Neural cell (in vitro differentiated cells): ENCODE results near the gene GIPC1. TPM values are rescaled to one million over a fixed set of nuclear protein-coding genes. Genes with fewer than 3 reads are reported as not detected.

Experiments used
- H2AFZ ChIP-seq: fragments of 200-600, 300-800 bp; sonication (generic), shearing (Covaris generic); 2 replicates; pipeline ENCODE4 v1.6.0; 2014; ENCODE audit warnings: low read depth, mild to moderate bottlenecking, antibody characterized with exemption, low read length, moderate library complexity
- H3F3A ChIP-seq: fragments of 200-600 bp; shearing (Covaris generic); 2 replicates; pipeline ENCODE4 v1.6.1; 2016; ENCODE audit warnings: mild to moderate bottlenecking, moderate library complexity, mixed read lengths, antibody characterized with exemption, low read length; ENCODE audit not compliant: insufficient read depth, poor library complexity, severe bottlenecking
- H3K27ac ChIP-seq: fragments of 200-600, 300-800 bp; sonication (generic), shearing (Covaris generic); 2 replicates; pipeline ENCODE4 v1.5.1; 2014; ENCODE audit warnings: mild to moderate bottlenecking, low read length, moderate library complexity
- H3K27me3 ChIP-seq: fragments of 300-800, 200-600 bp; sonication (generic), shearing (Covaris generic); 2 replicates; pipeline ENCODE4 v1.6.0; 2014; ENCODE audit warnings: mild to moderate bottlenecking, low read depth, low read length, moderate library complexity; ENCODE audit not compliant: insufficient read depth
- H3K36me3 ChIP-seq: fragments of 300-800, 200-600 bp; sonication (generic), shearing (Covaris generic); 2 replicates; pipeline ENCODE4 v1.5.1; 2014; ENCODE audit warnings: mild to moderate bottlenecking, antibody characterized with exemption, low read length, moderate library complexity; ENCODE audit not compliant: insufficient read depth
- H3K4me2 ChIP-seq: fragments of 300-800, 200-600 bp; sonication (generic), shearing (Covaris generic); 2 replicates; pipeline ENCODE4 v1.6.0; 2014; ENCODE audit warnings: mild to moderate bottlenecking, low read length
- H3K4me3 ChIP-seq: fragments of 300-800, 200-600 bp; sonication (generic), shearing (Covaris generic); 2 replicates; pipeline ENCODE4 v1.5.1; 2014; ENCODE audit warnings: mild to moderate bottlenecking, low read length, moderate library complexity
- H3K79me2 ChIP-seq: fragments of 200-600 bp; shearing (Covaris generic); replicated peaks from 2 replicates; pipeline ENCODE4 v1.6.0; 2014; ENCODE audit warnings: mild to moderate bottlenecking, low read length, moderate library complexity; ENCODE audit not compliant: insufficient read depth
- H3K9ac ChIP-seq: fragments of 300-800, 200-600 bp; sonication (generic), shearing (Covaris generic); 2 replicates; pipeline ENCODE4 v1.6.1; 2016; ENCODE audit warnings: mild to moderate bottlenecking, low read length, mixed read lengths
- H3K9me2 ChIP-seq: fragments of 200-600 bp; shearing (Covaris generic); 2 replicates; pipeline ENCODE4 v1.6.1; 2016; ENCODE audit warnings: mild to moderate bottlenecking, low read length, mixed read lengths; ENCODE audit not compliant: insufficient read depth
- H3K9me3 ChIP-seq: fragments of 200-600, 300-800 bp; sonication (generic), shearing (Covaris generic); 2 replicates; pipeline ENCODE4 v1.6.1; 2016; ENCODE audit warnings: mild to moderate bottlenecking, mixed run types, low read length, moderate library complexity, mixed read lengths
- H4K20me1 ChIP-seq: fragments of 200-600 bp; shearing (Covaris generic); 2 replicates; pipeline ENCODE4 v1.6.1; 2016; ENCODE audit warnings: mild to moderate bottlenecking, mixed run types; ENCODE audit not compliant: insufficient read depth
- CTCF ChIP-seq: fragments of 450-650 bp; IDR thresholded peaks from 2 replicates; pipeline ENCODE4 v1.5.1; 2014; ENCODE audit warnings: antibody characterized with exemption, mild to moderate bottlenecking, moderate library complexity; ENCODE audit not compliant: poor library complexity, severe bottlenecking
- EP300 ChIP-seq: fragments of 450-650 bp; conservative IDR thresholded peaks from 2 replicates; pipeline ENCODE4 v1.6.1; 2014; ENCODE audit warnings: antibody characterized with exemption, mild to moderate bottlenecking, moderate library complexity; ENCODE audit not compliant: poor library complexity, severe bottlenecking
- EZH2 ChIP-seq: fragments of 200-600, 300-800 bp; shearing (Covaris generic), sonication (generic); IDR thresholded peaks from 2 replicates; pipeline ENCODE4 v1.6.1; 2014; ENCODE audit warnings: antibody characterized with exemption, low read length, borderline replicate concordance, mild to moderate bottlenecking; ENCODE audit not compliant: insufficient read depth, poor library complexity, severe bottlenecking
- MXI1 ChIP-seq: fragments of 450-650 bp; conservative IDR thresholded peaks from 2 replicates; pipeline ENCODE4 v1.6.1; 2014; ENCODE audit warnings: antibody characterized with exemption, mild to moderate bottlenecking; ENCODE audit not compliant: poor library complexity, severe bottlenecking
- POLR2AphosphoS5 ChIP-seq: IDR thresholded peaks from 2 replicates; pipeline ENCODE4 v1.6.1; 2012
- RAD21 ChIP-seq: fragments of 450-650 bp; conservative IDR thresholded peaks from 2 replicates; pipeline ENCODE4 v1.6.1; 2014; ENCODE audit warnings: antibody characterized with exemption, mild to moderate bottlenecking, moderate library complexity
- REST ChIP-seq: IDR thresholded peaks from 2 replicates; pipeline ENCODE4 v1.6.1; 2012; ENCODE audit warnings: borderline replicate concordance
- SMC3 ChIP-seq: fragments of 450-650 bp; conservative IDR thresholded peaks from 2 replicates; pipeline ENCODE4 v1.6.1; 2014; ENCODE audit warnings: antibody characterized with exemption, mild to moderate bottlenecking, moderate library complexity; ENCODE audit not compliant: poor library complexity
- TAF1 ChIP-seq: IDR thresholded peaks from 2 replicates; pipeline ENCODE4 v1.6.1; 2012; ENCODE audit warnings: low read depth
- polyA plus RNA-seq: library from polyadenylated mRNA; depleted of rRNA; stranded (reverse); fragments of >200 nt; gene quantifications from 2 replicates; pipeline ENCODE4 v1.2.3, GENCODE V29; 2014

The GIPC1 gene
- polyA plus RNA-seq, 1 donor from 2014 or later = 128 TPM

DNA sequence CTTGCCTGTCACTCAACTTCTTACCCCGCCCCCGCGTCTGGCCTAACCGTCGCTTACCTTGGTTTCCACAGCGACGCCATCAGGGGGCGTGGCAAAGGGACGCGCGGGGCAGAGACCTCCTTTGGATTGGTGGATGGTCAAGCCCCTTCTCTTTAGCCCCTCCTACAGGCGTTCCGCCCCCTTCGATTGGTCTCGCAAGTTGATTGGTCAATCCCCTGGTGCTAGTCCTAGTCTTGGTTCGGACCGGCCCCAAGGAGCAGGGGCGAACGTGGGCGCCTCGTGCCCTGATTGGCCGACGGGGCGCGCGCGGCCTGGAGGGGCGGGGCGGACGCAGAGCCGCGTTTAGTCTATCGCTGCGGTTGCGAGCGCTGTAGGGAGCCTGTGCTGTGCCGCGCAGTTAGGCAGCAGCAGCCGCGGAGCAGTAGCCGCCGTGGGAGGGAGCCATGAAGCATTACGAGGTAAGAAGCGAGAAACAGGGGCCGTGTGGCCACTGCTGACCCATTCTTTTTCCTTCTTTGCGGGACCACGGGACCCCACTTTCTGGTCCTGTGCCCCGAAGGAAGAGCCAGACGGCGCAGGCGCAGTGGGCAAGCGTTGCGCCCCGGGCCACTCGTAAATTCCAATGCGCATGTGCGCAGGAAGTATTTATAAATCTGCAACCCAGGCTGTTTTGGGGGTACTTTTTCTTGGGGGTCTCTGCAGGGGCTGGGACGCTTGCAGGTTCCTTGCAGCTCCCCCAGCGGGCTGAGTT, 33.5 kb upstream of the GIPC1 start, which contains the start of gene TECR:
Gene TECR (plus strand): TSS at position 341 of the 751 bp plus-strand sequence. CDS start 103 bp downstream, at position 444.
- Histone ChIP-seq H3K27me3 (no peaks in the 10 kb centered on the region), H4K20me1 (no peaks in the 10 kb centered on the region), H3K9me2 (no peaks in the 10 kb centered on the region), H3F3A (no peaks in the 10 kb centered on the region), H3K4me3 (peak within 1 kb of the TSS; percentile 82), H3K27ac (peak within 1 kb of the TSS; percentile 76), H2AFZ (peak within 1 kb of the TSS; percentile 87), H3K9me3 (no peaks in the 10 kb centered on the region), H3K36me3 (no peaks in the 10 kb centered on the region), H3K9ac (peak within 1 kb of the TSS; percentile 68), H3K4me2 (peak within 1 kb of the TSS; percentile 93), H3K79me2 (peaks cover 18% of the 10 kb centered on the region)
- TF ChIP-seq EZH2 (no peak), POLR2AphosphoS5 (peak; percentile 98), REST (peak; percentile 93), EP300 (no peak), TAF1 (peak; percentile 97), MXI1 (peak; percentile 77), RAD21 (peak; percentile 8), SMC3 (peak; percentile 17), CTCF (no peak)

DNA sequence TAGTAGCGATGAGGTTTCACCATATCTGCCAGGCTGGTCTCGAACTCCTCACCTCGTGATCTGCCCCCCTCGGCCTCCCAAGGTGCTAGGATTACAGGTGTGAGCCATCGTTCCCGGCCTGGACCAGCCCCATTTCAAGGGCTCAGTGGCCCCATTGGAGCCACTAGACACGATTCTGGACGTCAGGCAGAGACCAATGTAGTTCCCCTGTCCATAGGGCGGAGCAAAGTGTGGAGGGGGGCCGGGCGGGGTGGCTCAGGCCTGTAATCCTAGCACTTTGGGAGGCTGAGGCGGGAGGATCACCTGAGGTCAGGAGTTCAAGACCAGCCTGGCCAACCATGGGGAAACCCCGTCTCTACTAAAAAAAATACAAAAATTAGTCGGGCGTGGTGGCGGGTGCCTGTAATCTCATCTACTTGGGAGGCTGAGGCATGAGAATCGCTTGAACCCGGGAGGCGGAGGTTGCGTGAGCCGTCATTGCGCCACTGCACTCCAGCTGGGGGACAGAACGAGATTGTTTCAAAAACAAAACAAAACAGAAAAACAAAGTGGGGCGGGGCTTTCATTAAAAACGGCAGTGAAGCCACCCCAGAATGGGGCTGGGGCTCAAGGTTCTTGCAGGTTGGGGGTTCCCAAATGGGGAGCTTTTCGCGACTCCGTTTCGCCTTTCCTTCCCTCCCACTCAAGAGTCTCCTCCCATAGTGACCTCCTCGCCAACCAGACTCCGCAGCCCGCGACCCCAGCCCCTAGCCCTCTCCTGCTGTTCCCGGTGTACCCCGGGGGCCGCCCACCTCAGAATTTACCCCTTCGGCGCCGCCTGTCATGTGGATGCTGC, 32.7 kb upstream of the GIPC1 start:
- H3K9me3 ChIP-seq = no peaks in the 10 kb centered on the region
- H3F3A ChIP-seq = no peaks in the 10 kb centered on the region
- H3K36me3 ChIP-seq = no peaks in the 10 kb centered on the region
- H3K9ac ChIP-seq = peak overlapping the region; percentile 68
- H3K4me3 ChIP-seq = peak overlapping the region; percentile 82
- peak overlapping the region; percentile 65 for H3K4me2 ChIP-seq
- peak overlapping the region; percentile 76 for H3K27ac ChIP-seq
- no peaks in the 10 kb centered on the region for H4K20me1 ChIP-seq
- peak overlapping the region; percentile 87 for H2AFZ ChIP-seq
- TF ChIP-seq EP300 = no peak
- TF ChIP-seq EZH2 = no peak
- no peak for TF ChIP-seq SMC3
- no peak for TF ChIP-seq POLR2AphosphoS5
- TF ChIP-seq TAF1 = no peak
- no peak for TF ChIP-seq CTCF
- no peak for TF ChIP-seq RAD21
- no peak for TF ChIP-seq REST
- TF ChIP-seq MXI1 = no peak
- H3K79me2 ChIP-seq = peaks cover 18% of the 10 kb centered on the region
- no peaks in the 10 kb centered on the region for H3K9me2 ChIP-seq
- no peaks in the 10 kb centered on the region for H3K27me3 ChIP-seq
